BLaER1 treated with 17β-estradiol and CSF1 and Interleukin-3, amounts not matched to agents 10 nM and 100 nM (cell line): Measurements from ENCODE around the gene TUBB2B.

Experiments used
- H3K27ac ChIP-seq, 11 experiments: shearing (Covaris generic); formaldehyde crosslinking; 2 replicates each; pipeline ENCODE4 v1.8.1; 2022
- H3K27me3 ChIP-seq, 11 experiments: shearing (Covaris generic); formaldehyde crosslinking; 2 replicates each; pipeline ENCODE4 v1.8.1; 2022
- H3K36me3 ChIP-seq, 11 experiments: shearing (Covaris generic); formaldehyde crosslinking; 2 replicates each; pipeline ENCODE4 v1.8.1; 2022
- H3K4me1 ChIP-seq, 10 experiments: shearing (Covaris generic); formaldehyde crosslinking; 2 replicates each; pipeline ENCODE4 v1.8.1; 2022
- H3K4me2 ChIP-seq, 11 experiments: shearing (Covaris generic); formaldehyde crosslinking; 2 replicates each; pipeline ENCODE4 v1.8.1; 2022
- H3K4me3 ChIP-seq, 10 experiments: shearing (Covaris generic); formaldehyde crosslinking; 2 replicates each; pipeline ENCODE4 v1.8.1; 2022
- H3K9ac ChIP-seq, 11 experiments: shearing (Covaris generic); formaldehyde crosslinking; 2 replicates each; pipeline ENCODE4 v1.8.1; 2022
- H3K9me3 ChIP-seq, 11 experiments: shearing (Covaris generic); formaldehyde crosslinking; replicated peaks in 1 of 11; 2 replicates each; pipeline ENCODE4 v1.8.1; 2022
- H4K20me1 ChIP-seq, 11 experiments: shearing (Covaris generic); formaldehyde crosslinking; 2 replicates each; pipeline ENCODE4 v1.8.1; 2022
- Cebpa-rat ChIP-seq, 11 experiments: shearing (Covaris generic); IDR thresholded peaks; 2 replicates each; pipeline ENCODE4 v1.8.1; 2022

The TUBB2B gene

DNA sequence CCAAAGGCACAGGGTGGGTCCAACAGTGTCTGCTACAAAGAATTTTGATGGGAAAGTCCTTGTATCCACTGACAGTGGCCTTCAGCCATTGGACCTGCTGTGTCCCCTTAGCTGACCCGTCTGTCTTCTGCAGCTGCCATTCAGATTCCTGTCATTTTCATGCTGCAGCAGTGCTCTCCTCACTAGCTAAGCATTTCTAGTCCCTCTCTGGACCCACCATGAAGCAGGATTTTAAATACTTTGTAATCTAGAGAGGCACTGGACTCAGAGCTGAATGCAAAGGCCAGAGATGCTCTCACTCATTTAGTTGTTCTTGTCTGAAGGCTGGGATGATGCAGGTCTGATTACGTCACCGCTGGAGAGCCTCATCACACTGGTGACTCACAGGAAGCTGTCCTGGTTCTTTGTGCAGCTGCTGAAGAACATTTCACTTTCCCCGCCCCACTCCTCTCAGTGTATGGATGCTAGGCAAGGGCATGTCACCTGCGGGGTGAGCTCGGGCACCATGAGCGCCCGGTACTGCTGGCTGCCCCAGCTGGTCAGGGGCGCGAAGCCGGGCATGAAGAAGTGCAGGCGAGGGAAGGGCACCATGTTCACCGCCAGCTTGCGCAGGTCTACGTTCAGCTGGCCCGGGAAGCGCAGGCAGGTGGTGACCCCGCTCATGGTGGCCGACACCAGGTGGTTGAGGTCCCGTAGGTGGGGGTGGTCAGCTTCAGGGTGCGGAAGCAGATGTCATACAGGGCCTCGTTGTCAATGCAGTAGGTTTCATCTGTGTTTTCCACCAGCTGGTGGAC, 50.7 kb downstream of the TUBB2B start:
- H3K4me1 ChIP-seq = peaks cover 0 to 23% (median 15%) of the 10 kb centered on the region in 10 experiments; a peak in 17 of 20 replicates
- peak overlapping the region in 10 of 11 experiments; percentile 35 to 81 (median 64); a peak in 19 of 22 replicates for H3K4me2 ChIP-seq
- TF ChIP-seq Cebpa-rat (IDR thresholded peaks at IDR 0.05) = peak in 8 of 11 experiments; percentile 32 to 74 (median 62); a peak in 10 of 22 replicates
- no peak overlapping the region for H3K4me3 ChIP-seq
- H3K27me3 ChIP-seq = no peaks in the 10 kb centered on the region
- H3K9ac ChIP-seq = no peak overlapping the region
- H4K20me1 ChIP-seq = no peaks in the 10 kb centered on the region
- 0 out of 22 replicates have a peak, but pooled peaks cover 0 to 1% (median 0%) of the 10 kb centered on the region in 11 experiments for H3K9me3 ChIP-seq
- peak overlapping the region in 4 of 11 experiments; percentile 4 to 40 (median 24); a peak in 4 of 22 replicates for H3K27ac ChIP-seq
- H3K36me3 ChIP-seq = no peaks in the 10 kb centered on the region

- H3K9ac ChIP-seq = no peak overlapping the region
- H3K27ac ChIP-seq = peak overlapping the region in 4 of 11 experiments; percentile 4 to 40 (median 24); a peak in 2 of 22 replicates
- peaks cover 0 to 23% (median 15%) of the 10 kb centered on the region in 10 experiments; a peak in 17 of 20 replicates for H3K4me1 ChIP-seq
- H3K9me3 ChIP-seq = peaks cover 0 to 9% (median 2%) of the 10 kb centered on the region in 11 experiments; a peak in 7 of 22 replicates
- no peaks in the 10 kb centered on the region for H4K20me1 ChIP-seq
- H3K27me3 ChIP-seq = no peaks in the 10 kb centered on the region
- no peaks in the 10 kb centered on the region for H3K36me3 ChIP-seq
- H3K4me3 ChIP-seq = no peak overlapping the region
- TF ChIP-seq Cebpa-rat (IDR thresholded peaks at IDR 0.05) = no peak
- peak overlapping the region in 9 of 11 experiments; percentile 43 to 81 (median 67); a peak in 18 of 22 replicates for H3K4me2 ChIP-seq
These were observed 51.6 kb downstream of the TUBB2B start for GRCh38 chr6:3175715-3176402.
